ENCODE measurements around the gene DGCR2.
A peak's percentile ranks its signal among the peaks of the same experiment; 100 is the strongest.
"Not testable (repeated sequence)": the region's sequence is repeated elsewhere in the genome, so short reads cannot be mapped to it uniquely, and the experiment has no call there.

DGCR2 gene

DNA sequence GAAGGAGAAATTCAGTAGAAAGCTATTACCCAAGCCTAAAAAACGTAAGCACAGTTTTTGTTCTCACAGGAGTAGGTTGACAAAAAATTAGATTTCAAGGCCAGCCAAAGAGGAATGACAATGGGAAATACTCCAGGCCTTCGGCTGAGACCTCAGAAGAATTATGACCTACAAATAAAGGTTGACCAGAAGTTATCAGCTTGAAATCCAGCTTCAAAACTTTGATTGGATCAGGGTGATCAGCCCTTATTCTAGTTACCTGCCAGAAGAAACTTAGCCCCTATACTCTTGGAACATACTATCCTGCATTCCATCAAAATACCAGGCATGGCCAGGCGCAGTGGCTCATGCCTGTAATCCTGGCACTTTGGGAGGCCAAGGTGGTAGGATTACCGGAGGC, 117.7 kb downstream of the DGCR2 start:
- no peak for DNase-seq (ENCODE audit: low read depth in 2 of 2)

DNA sequence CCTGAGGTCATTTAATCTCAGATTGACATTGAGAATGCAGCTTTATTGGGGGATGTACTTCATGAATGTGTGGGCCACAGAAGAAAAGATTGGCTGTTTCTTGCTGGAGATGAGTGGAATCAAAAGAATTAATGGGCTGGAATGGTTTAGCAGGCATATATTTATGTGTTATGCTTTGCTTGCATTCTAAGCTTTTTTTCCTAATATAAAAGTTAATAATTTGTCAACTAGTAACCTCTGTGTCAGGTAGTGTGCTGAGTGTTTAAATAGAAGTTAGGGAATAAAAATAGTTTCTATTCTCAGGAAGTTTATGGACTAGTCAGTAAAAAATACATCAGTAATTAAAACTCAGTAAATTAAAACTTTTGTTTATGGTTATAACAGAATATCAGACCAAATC, 118.7 kb downstream of the DGCR2 start:
- no peak for DNase-seq (ENCODE audit: low read depth in 2 of 2)

DNA sequence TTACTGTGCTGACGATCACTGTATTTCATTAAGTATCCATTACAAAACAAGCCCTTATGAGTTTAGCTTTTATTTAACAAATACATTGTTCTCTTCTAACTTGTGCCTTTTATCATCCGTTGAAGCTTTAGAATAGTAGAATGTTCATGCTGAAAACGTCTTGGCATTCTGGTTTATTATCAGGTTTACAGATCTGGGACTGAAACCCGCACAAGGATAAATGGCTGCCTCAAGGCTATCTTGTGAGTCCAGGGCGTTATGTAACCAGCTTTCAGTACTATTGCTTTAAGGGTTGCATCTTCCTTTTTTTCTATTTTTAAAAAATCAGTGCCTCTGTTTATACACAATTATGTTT, 119.6 kb downstream of the DGCR2 start:
- no peak for DNase-seq (ENCODE audit: low read depth in 2 of 2)

DNA sequence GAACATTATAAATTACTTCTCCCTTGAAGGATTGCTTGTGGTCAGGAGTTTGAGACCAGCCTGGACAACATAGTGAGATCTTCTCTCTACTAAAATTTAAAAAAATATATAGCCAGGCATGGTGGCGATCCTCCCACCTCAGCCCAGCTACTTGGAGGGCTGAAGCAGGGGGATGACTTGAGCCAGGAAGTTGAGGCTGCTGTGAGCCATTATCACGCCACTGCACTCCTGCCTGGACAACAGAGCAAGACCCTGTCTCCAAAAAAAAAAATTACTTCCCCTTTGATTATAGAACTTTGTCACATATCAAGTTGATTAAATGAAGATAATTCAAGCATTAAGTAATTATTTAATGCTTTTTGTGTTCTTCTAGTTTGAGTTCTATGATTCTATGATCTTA, 121.0 kb downstream of the DGCR2 start:
- no peak for DNase-seq (ENCODE audit: low read depth in 2 of 2)

DNA sequence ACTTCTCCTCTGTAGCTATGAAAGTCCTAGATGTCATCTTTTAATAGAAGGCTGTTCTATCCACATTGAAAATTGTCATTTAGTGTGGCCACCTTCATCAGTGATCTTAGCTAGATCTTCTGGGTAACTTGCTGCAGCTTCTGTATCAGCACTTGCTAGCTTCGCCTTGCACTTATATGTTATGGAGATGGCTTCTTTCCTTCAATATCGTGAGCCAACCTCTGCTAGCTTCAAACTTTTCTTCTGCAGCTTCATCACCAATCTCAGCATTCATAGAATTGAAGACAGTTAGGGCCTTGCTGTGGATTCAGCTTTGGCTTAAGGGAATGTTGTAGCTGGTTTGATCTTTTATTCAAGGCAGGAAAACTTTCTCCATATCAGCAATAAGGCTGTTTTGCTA, 122.1 kb downstream of the DGCR2 start:
- not testable (repeated sequence) for DNase-seq (ENCODE audit: low read depth in 2 of 2)

DNA sequence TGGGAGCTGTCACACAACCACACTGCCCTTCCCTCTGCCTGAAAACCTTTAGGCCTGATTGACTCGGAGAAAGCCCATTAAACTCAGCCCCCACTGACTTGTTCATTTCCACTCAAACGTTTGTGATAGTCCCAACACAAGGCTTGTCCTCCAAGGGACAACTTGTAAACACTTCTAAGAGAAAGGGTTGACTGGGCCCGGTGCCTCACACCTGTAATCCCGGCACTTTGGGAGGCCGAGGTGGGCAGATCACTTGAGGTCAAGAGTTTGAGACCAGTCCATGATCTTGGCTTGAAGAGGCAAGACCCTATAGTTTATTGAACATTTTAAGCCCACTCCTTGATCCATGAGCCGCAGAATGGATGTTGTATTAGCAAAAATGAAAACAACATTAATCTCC, 122.8 kb downstream of the DGCR2 start:
- no peak for DNase-seq (ENCODE audit: low read depth in 2 of 2)

DNA sequence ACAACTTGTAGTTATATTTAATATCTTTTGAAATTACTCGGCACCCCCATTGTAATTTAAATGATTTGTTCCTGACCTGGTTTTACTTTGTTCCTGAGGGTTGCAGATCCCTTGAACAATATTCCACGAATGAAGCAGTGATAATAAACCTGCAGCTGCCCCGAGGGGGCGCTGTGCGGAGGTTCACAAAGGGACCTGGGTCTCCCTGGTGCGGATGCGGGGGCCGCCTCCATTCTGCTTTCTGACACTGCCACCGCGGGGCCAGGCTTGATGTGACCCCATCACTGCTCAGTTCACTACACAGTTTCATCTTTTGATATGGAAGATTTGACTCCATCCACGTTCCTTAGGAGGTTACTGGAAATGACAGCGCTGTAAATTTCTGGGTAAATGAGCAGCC, 123.2 kb downstream of the DGCR2 start:
- peak in 1 of 2 donors; percentile 8 for DNase-seq (ENCODE audit: low read depth in 2 of 2)

DNA sequence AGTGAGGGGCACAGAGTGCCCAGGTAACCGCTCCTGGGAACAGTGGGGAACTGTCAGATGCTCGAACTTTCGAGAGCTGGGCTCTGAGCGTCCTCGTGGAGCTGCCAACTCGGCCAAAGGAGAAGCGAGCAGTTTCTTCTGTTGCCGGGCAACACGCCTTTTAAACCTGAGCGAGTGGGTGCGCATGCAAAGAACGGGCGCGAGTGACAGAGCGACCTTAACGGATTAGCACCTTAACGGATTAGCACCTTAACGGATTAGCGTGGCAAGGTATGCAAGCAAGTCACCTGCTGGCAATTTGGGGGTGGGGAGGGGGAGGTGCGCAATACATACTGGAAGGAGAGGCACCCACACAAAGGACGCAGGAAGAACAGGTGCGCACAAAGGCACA, 124.3 kb downstream of the DGCR2 start:
- no peak for DNase-seq (ENCODE audit: low read depth in 2 of 2)

DNA sequence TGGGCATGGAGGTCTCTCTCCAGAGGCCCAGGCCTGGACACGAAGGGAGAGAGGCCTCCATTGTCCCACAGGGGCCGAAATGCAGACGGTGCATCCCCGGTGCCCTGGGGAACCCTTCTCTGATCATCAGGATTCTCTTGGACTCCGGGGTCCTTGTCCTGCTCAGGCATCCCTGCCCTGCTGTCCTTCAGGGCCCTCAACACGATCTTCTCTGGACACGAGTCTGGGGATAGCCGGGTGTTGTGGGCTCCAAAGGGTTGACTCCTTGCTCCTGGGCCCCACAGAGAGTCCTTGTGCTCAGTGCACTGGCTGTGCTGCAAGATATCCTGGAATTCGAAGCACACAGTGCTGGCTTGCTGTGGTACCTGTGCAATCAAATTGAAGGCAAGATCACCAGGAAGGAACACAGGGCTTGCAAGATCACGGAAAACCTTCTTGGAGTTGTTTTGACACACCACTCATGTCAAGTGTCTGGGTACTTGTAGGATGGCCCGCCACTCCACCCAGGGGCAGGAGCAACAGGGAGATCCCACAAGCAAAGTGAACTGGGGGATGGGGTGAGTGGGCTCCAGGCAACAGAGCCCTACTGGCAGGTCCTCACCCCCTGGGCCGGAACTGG, 124.8 kb downstream of the DGCR2 start:
- no peak for DNase-seq (ENCODE audit: low read depth in 2 of 2)

DNA sequence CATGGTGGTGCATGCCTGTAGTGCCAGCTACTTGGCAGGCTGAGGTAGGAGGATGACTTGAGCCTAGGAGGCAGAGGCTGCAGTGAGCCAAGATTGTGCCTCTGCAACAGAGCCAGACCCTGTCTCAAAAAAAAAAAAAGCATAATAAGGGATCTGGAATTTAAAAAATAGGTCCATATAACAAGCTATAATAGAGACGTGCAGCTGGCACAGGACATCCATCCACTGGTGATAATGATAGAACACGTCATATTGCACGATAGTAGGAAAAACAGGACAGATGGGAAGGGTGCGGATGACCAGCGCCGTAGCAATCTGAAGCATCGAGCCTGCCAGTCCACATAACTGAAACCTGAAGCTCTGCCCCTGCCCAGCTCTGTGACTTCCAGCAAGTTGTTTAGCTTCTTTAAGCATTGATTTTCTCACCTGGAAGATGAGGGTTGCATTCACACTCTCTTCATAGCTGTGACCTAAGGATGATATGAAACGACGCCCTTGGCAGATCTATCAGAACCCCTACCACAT, 125.8 kb downstream of the DGCR2 start:
- no peak for DNase-seq (ENCODE audit: low read depth in 2 of 2)

DNA sequence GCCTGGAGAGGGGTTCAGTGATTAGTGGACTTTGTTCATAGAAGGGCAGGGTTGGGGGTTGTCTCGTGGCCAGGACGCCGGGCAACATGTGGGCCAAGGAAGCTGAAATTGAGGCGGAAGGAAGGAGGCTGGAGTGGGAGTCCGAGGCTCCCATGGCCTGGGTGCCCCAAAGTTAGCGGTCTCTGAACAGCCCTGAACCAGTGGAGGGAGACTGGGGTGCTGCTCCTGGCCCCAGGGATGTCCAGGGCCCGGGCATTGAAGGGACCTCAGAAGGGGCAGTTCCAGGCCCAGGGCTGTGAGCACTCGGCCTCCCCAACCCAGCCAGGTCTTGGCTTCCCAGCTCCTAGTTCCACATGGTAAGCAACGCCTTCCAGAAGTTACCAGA, 126.9 kb downstream of the DGCR2 start:
- DNase-seq (ENCODE audit: low read depth in 2 of 2), result no peak

DNA sequence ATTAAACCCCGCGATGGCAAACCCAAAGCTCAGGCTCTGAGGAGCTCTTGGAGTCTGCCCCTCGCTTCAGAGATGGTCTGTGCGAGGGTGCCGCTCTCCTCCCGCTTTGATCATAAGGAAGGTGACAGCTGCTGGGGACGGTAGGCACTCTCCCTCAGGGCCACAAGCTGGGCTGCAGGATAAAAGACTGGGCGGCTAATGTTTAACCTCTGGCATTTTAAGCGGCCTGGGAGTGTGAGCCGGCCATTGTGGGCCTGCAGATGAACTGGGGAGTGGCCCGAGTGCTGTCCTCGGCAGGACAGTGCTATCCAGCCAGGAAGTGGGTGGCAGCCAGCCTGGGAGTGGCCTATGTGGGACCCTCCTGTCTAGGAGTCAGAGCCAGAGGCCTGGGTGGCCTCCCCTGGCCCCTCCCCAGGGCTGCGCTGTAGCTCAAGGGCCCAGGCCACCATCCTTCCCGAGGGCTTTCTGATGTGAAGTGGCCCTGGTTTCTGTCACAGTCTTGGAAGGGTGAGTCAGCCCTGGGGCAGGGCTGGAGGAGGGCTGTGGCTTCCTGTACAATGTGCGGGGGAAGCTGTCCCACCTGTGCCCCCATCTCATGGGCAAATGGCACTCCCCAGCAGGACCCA, 127.4 kb downstream of the DGCR2 start:
- no peak for DNase-seq (ENCODE audit: low read depth in 2 of 2)

DNA sequence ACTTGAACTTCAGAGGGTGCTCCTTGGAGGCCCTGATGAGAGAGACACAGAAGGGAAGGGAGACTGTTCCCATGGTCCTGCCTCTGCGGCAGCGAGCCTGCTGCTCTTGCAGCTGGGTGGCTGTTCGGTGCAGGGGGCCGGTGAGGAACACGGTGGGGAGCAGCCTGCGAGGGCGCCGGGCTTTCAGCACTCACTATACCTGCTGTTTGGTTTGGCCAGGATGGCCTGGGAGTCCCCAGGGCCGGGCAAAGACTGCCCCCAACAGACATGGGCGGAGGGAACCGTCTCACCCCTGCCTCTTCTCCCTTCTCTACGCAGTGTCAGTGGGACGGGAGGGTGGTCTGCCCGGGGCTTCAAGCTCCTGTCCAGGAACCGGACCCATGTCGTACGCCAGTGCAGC, 128.2 kb downstream of the DGCR2 start:
- DNase-seq (ENCODE audit: low read depth in 2 of 2), result no peak

DNA sequence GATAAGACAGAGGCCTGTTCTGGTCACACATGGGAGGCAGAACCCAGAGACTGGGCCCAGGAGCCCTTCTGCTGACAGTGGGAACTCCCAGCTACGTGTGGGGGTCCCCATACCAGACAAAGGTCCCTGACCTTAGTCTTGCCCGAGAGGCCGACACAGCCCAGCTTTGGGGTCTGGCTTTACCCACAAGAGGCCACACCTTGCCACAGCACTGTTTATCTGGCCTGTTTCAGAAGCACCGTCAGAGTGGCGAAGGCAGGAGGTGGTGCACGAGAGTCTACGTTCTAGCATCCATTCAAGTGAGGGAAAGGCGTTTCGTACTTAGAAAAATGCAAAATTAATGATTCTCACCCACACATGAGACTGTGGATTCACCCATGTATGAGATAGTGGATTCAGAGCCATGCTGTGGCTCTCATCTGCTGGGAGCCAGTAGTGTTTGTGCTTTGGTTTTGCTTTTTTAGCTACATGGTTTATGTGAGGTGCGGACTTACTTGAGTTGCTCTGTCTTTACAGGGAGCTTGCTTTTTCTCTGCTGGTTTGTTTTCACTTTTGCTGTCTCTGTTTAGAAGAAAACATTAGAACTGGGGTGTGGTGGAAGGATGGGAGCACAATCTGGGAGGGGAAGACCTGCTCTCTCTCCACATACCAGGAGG, 129.5 kb downstream of the DGCR2 start:
- no peak for DNase-seq (ENCODE audit: low read depth in 2 of 2)

DNA sequence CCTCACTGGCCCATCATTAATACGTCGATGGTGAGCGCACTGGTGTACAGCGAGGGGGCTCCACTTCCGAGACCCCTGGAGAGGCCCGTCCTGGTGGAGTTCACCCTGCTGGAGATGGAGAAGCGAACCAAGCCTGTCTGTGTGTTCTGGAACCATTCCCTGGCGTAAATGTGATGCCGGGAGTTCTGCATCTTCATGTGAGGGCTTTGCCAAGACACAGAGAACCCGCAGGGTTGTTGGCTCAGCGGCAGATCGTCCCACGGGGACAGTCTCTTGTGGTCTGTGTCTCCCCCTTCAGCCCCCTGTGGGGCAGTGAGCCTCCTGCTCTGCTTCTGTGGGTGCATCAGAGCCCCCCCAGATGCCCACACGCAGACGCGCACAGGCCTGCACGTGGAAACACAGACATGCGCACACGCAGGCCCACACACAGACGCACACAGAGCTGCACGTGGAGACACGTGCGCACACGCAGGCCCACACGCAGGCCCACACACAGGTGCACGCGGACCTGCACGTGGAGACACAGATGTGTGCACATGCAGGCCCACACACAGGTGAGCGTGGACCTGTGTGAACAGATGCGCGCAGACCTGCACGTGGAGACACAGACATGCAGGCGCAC, 130.3 kb downstream of the DGCR2 start:
- no peak for DNase-seq (ENCODE audit: low read depth in 2 of 2)

DNA sequence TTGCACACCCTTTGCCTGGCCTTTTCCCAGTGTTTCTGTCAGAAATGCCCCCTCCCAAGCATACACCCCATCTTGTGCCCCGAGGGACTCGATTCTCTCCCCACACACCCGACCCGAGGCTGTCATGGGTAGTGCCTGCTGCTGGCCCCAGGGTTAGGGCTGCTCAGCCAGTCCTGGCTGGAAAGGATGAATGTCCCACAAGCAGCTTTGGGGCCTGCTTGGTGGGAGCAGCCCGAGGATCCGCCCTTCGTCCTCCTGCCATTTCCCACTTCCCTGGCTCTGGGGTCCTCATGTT, 131.1 kb downstream of the DGCR2 start:
- no peak for DNase-seq (ENCODE audit: low read depth in 2 of 2)

DNA sequence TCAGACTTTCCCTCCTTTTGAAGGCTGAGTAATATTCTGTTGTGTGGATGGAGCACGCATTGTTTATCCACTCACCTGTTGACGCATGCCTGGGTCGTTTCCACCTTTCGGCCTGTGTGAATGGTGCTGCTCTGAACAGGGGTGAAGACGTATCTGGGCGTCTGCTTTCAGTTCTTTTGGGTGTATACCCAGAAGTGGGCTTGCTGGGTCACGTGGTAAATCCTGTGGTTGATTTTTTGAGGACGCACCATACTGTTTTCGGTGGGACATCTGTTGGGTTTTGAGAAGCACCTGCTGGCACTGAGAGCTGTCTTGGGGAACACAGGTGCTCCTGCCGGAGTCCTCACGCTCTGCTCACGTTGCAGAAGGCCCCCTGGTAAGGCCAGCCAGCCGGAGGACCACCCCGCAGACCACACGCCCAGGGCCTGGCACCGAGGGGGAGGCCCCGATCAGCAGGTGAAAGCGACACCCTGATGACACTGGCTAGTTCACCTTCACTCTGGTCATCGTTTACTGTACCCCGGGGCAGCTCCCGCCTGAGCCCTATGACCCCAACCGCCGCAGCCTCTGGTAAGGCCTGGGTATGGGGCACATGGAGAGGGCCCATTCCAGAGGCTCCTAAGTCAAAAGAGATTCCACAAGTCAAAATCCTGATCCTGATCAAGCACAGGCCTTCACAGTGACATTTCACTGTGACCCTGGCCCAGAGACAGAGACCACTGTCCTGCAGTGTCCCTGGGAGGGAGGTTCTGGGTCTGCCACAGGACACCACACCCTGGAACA, 131.7 kb downstream of the DGCR2 start:
- DNase-seq (ENCODE audit: low read depth in 2 of 2), result no peak

DNA sequence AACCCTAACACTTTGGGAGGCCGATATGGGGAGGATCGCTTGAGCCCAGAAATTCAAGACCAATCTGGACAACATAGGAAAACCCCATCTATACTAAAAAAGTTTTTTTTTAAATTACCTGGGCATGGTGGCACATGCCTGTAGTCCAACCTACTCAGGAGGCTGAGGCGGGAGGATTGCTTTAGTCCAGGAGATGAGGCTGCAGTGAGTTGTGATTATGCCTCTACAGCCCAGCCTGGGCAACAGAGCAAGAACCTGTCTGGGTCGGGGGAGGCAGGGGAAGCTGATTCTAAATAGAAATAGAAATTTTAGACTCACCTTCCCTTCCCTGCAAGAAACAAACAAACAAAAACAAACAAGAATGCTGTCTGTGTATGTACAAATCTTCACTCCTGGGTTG, 133.3 kb downstream of the DGCR2 start:
- no peak for DNase-seq (ENCODE audit: low read depth in 2 of 2)

DNA sequence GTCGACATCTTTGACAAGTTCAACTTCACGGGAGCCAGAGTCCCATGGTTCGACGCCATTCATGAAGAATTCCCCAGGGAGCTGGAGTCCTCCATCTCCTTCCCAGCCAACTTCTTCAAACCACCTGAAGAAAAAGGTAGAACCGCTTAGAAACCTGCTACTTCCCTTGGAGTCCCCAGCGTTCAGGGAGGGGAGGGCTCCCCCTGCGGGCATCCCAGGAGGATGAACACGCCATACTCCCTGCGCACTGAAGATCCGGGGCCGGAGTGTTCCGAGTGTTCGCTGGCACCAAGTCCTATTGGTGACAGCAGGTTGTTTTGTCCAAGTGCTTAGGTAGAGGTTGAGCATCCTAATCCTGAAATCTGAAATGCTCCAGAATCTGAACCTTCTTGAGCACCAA, 134.4 kb downstream of the DGCR2 start:
- no peak for DNase-seq (ENCODE audit: low read depth in 2 of 2)

DNA sequence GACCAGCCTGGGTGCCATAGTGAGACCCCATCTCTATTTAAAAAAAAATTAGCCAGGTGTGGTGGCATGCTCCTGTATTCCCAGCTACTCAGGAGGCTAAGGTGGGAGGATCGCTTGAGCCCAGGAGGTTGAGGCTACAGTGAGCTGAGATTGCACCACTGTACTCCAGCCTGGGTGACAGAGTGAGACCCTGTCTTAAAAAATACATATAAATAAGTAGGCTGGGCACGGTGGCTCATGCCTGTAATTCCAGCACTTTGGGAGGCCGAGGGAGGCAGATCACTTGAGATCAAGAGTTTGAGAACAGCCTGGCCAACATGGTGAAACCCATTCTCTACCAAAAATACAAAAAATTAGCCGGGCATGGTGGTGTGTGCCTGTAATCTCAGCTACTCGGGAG, 135.1 kb downstream of the DGCR2 start:
- not testable (repeated sequence) for DNase-seq (ENCODE audit: low read depth in 2 of 2)

Measured in stimulated activated CD8-positive, alpha-beta memory T cell treated with anti-CD3 and anti-CD28 coated beads, Interleukin-15, amount 100 ng/mL, for 48 hours (primary cell).